ENCODE data around the gene MTREX.

- TF ChIP-seq POLR2A (IDR thresholded peaks at IDR 0.05), result no peak
- no peak for TF ChIP-seq CTCF (IDR thresholded peaks at IDR 0.05)
Observed at GRCh38 chr5:55446640-55447351, 139.0 kb downstream of the MTREX start.
